Right renal cortex interstitium (tissue), 3 donors: Measurements from ENCODE around the gene ZNF492. TPM values are rescaled to one million over a fixed set of nuclear protein-coding genes. Genes with fewer than 3 reads are reported as not detected.
"Not testable (repeated sequence)": the region's sequence is repeated elsewhere in the genome, so short reads cannot be mapped to it uniquely, and the experiment has no call there.

ENCODE experiments used
- DNase-seq, 3 donors: peaks; one replicate each; pipeline ENCODE4 v3.0.0-alpha.2; 2013; ENCODE audit warnings: low read depth in 3 of 3, low spot score in 2 of 3
- polyA plus RNA-seq, 3 donors: library from polyadenylated mRNA; unstranded; fragments of 120-200 nt; gene quantifications; one replicate each; pipeline ENCODE4 v1.2.1, GENCODE V29; 2013; ENCODE audit not compliant: insufficient read length in 3 of 3

Gene ZNF492
- polyA plus RNA-seq, 3 donors, result 2.3 to 3.3 (median 3.0) TPM

GRCh38 chr19:22617181-22617580 lies 16.9 kb upstream of the ZNF492 start:
- not testable (repeated sequence) for DNase-seq

DNA sequence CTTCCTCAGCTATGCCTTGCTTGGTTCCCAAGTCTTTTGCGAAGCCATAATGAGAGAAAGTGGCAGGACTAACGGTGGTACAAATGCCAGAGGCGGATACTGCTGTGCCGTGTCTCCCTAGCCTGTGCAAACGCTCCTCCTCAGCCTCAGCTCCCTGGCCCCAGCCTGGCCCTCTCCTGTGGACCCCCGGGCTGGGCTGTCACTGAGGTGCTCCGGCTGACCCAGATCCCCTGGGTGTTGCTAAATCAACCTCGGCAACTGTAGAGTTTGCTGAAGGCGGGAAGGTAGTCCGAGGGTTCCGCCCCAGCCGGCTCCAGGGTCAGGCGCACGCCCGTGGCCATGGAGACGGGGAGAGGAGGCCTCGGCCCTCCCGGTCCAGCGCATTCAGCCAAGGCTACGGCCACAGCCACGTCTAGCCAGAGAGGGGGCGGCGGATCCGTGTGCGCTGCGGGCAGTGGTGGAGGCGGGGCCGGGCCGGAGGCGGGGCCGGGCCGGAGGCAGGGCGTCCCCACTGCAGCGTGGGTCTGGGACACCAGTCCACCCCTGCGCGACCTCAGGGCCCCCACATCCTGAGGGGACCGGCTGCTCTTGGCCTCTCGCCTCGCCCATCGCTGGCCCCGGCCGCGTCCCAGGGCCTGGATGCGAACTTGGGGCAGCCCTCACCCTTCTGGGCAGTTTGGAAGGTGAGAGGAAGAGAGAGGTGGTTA lies 16.4 kb upstream of the ZNF492 start:
- DNase-seq, result no peak

DNA sequence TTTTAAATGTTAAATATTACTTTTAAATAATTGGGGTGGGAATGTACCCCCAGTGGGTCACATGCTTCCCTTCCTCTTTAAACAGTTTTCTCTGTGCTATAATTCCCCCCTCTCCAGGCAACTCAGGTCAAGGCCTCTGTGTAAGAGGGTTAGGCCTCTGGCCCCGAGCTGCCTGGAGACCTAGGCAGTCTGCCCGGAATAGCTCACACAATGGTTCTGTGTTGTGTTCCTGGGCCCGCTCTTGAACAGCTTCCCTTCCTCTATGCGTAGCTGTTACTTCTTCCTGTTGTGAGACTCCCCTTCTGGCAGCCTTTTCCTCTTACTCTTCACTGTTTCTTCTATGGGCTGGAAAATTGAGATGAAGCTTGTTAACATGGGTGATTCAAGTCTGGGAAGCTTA lies 14.8 kb upstream of the ZNF492 start:
- no peak for DNase-seq

GRCh38 chr19:22619932-22620331 lies 14.2 kb upstream of the ZNF492 start:
- DNase-seq, result no peak

- no peak for DNase-seq
Measured at GRCh38 chr19:22620401-22620800, 13.7 kb upstream of the ZNF492 start.

DNA sequence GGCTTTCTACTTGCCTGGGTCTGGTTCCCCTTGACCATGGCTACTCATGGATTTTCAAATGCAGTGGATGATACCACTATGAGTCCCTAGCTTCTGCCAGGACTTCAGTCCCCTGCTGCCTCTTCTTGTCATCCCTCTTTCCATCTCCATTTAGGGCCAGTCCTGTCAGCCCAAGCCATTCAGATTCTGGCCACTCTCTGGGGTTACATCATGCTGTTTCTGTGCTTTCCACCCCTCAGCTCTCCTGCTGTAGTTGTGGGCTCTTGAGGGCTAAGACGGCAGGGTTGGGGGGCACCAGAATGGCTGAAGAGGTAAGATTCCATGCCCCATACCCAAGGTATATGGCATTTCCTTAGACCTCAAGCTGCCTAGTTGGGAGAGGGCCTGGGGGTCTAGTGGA lies 13.2 kb upstream of the ZNF492 start:
- DNase-seq, result no peak

- DNase-seq, result no peak
Measured at GRCh38 chr19:22622020-22622419, 12.1 kb upstream of the ZNF492 start.

- DNase-seq, result no peak
Measured at GRCh38 chr19:22622901-22623840, 11.0 kb upstream of the ZNF492 start.

DNA sequence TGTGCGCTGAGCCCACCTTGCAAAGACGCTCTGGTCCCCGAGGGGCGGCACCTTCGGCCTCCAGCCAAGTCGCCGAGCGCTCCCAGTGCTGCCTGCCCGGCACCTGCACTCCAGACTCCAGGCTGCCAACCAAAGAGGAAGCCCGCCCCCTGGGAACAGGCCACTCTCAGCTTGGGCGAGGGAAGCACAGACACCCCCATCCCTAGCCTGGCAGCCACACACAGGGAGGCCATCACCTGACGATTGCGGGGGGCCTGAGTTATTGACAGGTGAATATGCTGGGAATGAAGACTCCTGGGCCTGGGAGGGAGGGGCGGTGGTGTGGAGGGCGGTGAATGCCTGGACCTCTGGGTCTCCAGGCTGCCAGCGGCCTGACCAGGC lies 10.3 kb upstream of the ZNF492 start:
- DNase-seq, result no peak

DNA sequence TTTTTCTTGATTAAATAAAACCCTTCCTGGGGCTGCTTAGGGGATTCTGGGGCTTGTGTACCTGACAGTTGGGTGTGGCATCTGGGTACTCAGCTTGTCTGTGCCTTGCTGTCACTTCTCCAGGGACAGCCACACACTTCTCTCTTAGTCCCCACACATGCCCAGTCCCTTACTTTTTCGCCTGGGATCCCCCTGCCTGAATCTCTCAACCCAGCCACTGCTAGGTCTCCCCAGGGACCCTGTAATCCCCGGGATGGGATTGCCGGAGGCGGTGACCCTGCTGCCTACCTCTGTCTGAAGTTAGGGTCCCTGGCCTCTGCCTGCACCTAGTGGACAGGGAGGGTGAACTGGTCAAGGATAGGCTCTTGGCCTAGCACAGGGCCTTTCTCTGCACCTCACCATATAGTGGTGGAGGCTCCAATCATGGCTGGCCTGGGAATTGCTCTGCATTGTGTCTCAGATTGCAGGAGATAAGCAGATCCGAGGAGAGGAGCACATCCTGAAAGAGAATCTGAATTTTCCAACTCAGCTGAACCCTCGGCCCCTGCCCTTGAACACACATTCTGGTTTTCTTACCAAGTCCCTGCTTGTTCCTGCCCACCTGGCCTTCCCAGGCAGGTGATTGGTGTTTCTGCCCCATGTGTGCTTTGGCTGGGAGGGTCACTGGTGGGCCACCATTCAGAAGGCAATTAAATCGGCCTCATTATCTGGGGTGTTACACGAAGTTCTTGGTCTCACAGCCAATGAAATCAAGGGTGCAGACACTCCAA lies 8.7 kb upstream of the ZNF492 start:
- no peak for DNase-seq

GRCh38 chr19:22627526-22627925 lies 6.6 kb upstream of the ZNF492 start:
- DNase-seq, result no peak

DNA sequence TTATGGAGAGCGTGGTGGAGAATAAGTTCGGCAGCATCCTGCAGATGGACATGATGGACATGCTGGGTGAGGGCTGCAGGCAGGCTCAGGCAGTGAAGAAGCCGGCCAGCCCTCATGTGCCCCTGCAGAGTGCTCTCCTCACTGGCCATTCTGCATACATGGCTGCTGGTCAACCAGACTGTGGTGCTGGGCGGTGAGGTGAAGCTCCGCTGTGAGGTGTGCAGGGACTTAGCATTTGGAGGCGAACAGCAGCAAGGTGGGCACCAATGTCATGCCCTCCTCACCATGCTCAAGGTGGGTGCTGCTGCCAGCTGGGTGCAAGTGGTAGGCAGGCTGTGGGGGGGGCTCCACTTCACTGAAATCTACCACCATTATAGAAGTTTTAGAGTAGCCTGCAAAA lies 5.7 kb upstream of the ZNF492 start:
- no peak for DNase-seq

DNA sequence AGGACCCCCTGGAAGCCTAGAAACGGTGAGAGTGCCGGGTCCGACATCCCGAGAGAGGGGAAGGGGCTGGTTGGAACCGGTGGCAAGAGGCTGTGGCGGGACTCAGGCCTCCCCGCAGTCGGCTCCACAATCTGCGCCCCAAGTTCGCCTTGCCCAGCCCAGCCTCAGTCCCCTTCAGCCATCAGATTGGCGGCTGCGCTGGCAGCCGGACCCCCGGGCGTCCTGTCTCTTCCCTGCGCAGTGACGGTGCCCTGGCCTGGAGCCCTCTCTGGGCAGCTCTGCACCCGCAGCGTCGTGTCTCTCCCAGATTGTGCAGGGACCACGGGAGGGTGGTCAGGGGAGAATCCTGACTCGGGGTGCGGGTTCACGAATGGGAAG lies 315 bp downstream of the ZNF492 start:
- DNase-seq, result no peak

- not testable (repeated sequence) for DNase-seq
Measured at GRCh38 chr19:22685493-22685892, 51.4 kb downstream of the ZNF492 start.

GRCh38 chr19:22702661-22703060 lies 68.5 kb downstream of the ZNF492 start:
- not testable (repeated sequence) for DNase-seq

- DNase-seq, result not testable (repeated sequence)
Measured at GRCh38 chr19:22703096-22703495, 69.0 kb downstream of the ZNF492 start.

- DNase-seq, result no peak
Measured at GRCh38 chr19:22708983-22709382, 74.9 kb downstream of the ZNF492 start.
